Kidney epithelial cell (primary cell): ENCODE measurements around the gene PRKG1. TPM values are rescaled to one million over a fixed set of nuclear protein-coding genes. Genes with fewer than 3 reads are reported as not detected.

Experiments
- DNase-seq: peaks from one replicate; pipeline ENCODE4 v3.0.0-alpha.2; 2010; ENCODE audit warnings: low read depth
- H3K27me3 ChIP-seq: 2 replicates; pipeline ENCODE4 v1.6.0; 2011; ENCODE audit warnings: low read length; ENCODE audit not compliant: control insufficient read depth, insufficient read depth
- H3K36me3 ChIP-seq: 2 replicates; pipeline ENCODE4 v1.5.1; 2011; ENCODE audit warnings: low read length; ENCODE audit not compliant: control insufficient read depth, insufficient read depth
- H3K4me3 ChIP-seq: 2 replicates; pipeline ENCODE4 v1.5.1; 2011; ENCODE audit warnings: low read depth, mild to moderate bottlenecking, control low read depth, low read length
- total RNA-seq: library from RNA; depleted of rRNA; stranded (reverse); fragments of >200 nt; gene quantifications from 2 replicates; pipeline ENCODE4 v1.2.3, GENCODE V29; 2015
- TF ChIP-seq, protein P1 (sequence below): IDR thresholded peaks from 2 replicates; pipeline ENCODE4 v1.5.1; 2011; ENCODE audit warnings: mild to moderate bottlenecking, moderate library complexity, low read length, control low read depth, inconsistent platforms; ENCODE audit not compliant: insufficient read depth, poor library complexity, severe bottlenecking

The PRKG1 gene
- total RNA-seq, 1 donor from 2014 or later, result 1.3 TPM

DNA sequence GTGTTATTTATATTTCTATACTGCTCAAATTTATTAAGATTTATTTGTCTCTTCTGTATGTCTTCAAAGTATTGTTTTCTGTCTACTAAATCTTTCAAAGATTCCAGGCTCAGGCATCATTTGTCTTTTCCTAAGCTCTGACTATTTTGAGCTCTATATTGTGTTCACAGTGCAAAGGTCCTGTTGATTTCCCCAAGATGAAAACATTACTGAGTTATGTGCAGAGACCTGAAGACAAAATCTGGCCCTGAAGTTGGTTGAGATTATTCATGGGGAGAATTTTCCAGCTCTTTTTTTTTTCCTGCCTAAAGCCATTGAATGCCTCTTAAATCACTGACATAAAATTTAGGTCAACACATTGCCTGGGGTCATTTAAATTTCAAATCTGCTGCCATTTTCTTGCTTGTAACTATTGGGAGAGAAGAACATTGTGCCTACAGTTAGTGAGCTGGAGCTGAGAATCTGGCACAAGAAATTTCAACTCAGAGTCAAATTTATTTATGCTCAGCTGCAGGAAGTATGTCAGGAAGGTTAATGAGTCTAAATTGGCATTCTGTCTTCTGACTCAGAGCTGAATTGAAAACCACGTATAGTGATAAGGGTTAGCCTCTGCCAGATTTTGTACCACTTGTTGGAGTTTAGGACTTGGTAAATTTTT is 593.5 kb downstream of the PRKG1 start:
- no peaks in the 10 kb centered on the region for H3K36me3 ChIP-seq
- TF ChIP-seq, protein P1, sequence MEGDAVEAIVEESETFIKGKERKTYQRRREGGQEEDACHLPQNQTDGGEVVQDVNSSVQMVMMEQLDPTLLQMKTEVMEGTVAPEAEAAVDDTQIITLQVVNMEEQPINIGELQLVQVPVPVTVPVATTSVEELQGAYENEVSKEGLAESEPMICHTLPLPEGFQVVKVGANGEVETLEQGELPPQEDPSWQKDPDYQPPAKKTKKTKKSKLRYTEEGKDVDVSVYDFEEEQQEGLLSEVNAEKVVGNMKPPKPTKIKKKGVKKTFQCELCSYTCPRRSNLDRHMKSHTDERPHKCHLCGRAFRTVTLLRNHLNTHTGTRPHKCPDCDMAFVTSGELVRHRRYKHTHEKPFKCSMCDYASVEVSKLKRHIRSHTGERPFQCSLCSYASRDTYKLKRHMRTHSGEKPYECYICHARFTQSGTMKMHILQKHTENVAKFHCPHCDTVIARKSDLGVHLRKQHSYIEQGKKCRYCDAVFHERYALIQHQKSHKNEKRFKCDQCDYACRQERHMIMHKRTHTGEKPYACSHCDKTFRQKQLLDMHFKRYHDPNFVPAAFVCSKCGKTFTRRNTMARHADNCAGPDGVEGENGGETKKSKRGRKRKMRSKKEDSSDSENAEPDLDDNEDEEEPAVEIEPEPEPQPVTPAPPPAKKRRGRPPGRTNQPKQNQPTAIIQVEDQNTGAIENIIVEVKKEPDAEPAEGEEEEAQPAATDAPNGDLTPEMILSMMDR, result no peak
- no peak for DNase-seq
- no peak overlapping the region for H3K4me3 ChIP-seq
- H3K27me3 ChIP-seq, result no peaks in the 10 kb centered on the region

DNA sequence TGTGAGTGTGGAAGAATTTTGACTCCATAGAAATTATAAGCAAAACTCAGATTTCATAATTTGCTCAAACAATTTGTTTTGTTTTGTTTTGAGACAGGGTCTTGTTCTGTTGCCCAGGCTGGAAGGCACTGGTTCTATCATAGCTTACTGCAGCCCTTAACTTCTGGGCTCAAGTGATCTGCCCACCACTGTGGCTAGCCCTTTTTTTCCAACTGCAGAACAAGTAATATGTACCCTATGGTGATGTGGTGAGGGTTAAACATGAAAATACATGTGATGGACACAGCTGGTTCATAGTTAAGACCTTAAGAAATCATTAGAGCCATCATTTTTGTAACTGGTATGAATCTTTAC is 594.0 kb downstream of the PRKG1 start:
- no peaks in the 10 kb centered on the region for H3K27me3 ChIP-seq
- H3K36me3 ChIP-seq, result no peaks in the 10 kb centered on the region
- no peak overlapping the region for H3K4me3 ChIP-seq
- DNase-seq, result no peak
- TF ChIP-seq, protein P1, result no peak

DNA sequence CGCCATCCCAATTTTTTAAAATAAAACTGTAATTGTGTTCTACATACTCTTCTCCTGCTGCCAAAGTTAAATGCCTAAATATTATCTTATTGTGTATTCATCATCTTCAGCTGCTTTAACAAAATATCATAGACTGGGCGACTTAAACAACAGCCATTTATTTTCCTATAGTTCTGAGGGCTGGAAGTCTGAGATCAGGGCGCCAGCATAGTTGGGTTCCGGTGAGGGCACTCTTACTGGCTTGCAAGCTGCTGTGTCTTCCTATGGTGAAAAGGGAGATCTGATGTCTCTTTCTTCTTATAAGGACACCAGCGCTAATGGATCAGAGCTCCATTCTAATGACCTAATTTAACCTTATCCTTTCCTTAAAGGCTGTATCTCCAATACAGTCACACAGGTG is 594.8 kb downstream of the PRKG1 start:
- Histone ChIP-seq H3K27me3 (no peaks in the 10 kb centered on the region), H3K36me3 (no peaks in the 10 kb centered on the region), H3K4me3 (no peak overlapping the region)
- TF ChIP-seq, protein P1, result no peak
- DNase-seq, result no peak

DNA sequence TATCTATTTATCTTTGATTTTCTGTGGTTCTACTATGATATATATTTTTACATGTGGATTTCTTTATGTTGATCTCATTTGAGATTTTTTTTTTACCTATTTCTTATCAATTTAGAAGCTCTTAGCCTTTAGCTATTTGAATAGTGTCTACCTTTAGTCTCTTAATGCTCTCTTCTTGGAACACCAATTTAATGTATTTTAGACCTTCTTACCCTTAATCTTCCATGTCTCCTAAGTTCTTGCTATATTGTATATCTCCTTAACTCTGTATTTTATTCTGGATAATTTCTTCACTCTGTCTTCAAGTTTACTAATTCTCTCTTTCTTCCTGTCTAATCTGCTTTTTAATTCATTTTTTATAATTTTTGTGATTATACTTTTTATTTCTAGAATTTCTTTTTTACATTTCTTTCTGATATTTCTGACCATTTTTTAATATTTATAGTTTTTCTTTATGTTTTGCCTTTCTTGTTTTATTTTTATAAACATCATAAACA is 597.8 kb downstream of the PRKG1 start:
- TF ChIP-seq, protein P1, result no peak
- Histone ChIP-seq H3K4me3 (no peak overlapping the region), H3K36me3 (no peaks in the 10 kb centered on the region), H3K27me3 (no peaks in the 10 kb centered on the region)
- no peak for DNase-seq

DNA sequence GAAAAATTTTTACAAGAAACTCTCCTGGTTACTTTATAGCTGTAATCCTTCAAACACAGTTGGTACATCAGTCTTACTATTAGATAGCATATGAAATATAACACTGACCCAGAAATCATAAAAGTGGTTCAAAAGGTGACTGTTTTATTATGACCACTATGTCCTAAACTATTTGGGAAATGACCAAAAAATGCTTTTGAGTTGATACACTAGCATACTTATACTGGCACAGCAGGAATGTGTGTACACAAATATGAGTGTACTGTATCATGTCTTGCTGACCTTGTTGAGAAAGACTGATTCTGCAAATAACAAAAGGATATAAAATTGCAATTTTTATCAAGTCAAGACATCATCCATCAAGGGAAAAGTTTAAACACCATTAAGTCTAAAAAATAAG is 600.8 kb downstream of the PRKG1 start:
- DNase-seq, result no peak
- H3K27me3 ChIP-seq, result no peaks in the 10 kb centered on the region
- H3K4me3 ChIP-seq, result no peak overlapping the region
- TF ChIP-seq, protein P1, result no peak
- no peaks in the 10 kb centered on the region for H3K36me3 ChIP-seq

DNA sequence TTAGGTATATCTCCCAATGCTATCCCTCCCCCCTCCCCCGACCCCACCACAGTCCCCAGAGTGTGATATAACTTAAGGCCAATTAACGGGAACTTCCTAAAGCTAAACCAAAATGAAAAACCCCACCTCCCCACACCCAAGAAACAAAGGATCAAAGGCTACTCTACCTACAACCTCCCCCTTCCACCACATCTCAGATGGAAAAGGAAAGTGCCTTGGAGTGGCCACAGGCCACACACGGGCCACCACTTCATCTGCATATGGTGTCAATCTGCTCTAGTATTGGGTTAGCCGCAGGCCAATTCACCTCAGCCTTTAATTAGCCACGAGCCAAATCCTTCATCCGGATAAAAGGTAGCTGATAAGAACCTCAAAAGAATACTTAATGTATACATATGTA is 605.6 kb downstream of the PRKG1 start:
- DNase-seq, result no peak
- Histone ChIP-seq H3K36me3 (no peaks in the 10 kb centered on the region), H3K4me3 (no peak overlapping the region), H3K27me3 (no peaks in the 10 kb centered on the region)
- TF ChIP-seq, protein P1, result no peak
